IPS DF 4.7 (cell line): ENCODE results near the gene HDAC4.
"Not testable (repeated sequence)": the region's sequence is repeated elsewhere in the genome, so short reads cannot be mapped to it uniquely, and the experiment has no call there.

Experiments used
- DNase-seq: peaks from one replicate; pipeline ENCODE4 v3.0.0-alpha.2; 2013; ENCODE audit warnings: low spot score; ENCODE audit errors: extremely low read depth

Gene HDAC4

DNA sequence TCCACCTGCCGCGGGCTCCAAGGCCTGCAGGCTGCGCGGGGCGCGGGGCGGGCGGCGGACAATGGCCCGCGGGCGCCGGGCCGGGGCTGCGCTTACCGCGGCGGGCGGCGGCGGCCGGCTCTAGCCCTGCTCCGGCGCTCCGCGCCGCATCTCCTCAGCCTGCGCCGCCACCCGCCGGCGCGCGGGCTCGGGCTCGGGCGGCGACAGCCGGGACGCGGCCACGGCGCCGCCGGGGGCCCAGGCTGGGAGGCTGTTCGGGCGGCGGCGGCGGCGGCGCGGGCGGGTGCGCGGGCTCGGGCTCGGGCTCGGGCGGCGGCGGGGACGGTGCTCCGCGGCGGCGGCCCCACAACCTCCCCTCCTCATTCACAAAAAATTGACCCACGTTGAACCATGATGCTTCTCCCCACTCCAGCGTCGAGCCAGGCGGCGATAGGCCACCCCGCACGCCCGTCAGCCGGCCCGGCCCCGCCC is at the start of gene HDAC4:
Gene HDAC4 (minus strand): TSS at position 425 of the 471 bp plus-strand sequence. CDS start 48,321 bp downstream, outside the sequence.
- DNase-seq, result no peak

DNA sequence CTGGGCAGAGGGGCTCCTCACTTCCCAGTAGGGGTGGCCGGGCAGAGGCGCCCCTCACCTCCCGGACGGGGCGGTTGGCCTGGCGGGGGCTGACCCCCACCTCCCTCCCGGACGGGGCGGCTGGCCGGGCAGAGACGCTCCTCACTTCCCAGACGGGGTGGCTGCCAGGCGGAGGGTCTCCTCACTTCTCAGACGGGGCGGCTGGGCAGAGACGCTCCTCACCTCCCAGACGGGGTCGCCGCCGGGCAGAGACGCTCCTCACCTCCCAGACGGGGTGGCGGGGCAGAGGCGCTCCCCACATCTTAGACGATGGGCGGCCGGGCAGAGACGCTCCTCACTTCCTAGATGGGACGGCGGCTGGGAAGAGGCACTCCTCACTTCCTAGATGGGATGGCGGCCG is 48.6 kb upstream of the HDAC4 start:
- DNase-seq, result not testable (repeated sequence)

DNA sequence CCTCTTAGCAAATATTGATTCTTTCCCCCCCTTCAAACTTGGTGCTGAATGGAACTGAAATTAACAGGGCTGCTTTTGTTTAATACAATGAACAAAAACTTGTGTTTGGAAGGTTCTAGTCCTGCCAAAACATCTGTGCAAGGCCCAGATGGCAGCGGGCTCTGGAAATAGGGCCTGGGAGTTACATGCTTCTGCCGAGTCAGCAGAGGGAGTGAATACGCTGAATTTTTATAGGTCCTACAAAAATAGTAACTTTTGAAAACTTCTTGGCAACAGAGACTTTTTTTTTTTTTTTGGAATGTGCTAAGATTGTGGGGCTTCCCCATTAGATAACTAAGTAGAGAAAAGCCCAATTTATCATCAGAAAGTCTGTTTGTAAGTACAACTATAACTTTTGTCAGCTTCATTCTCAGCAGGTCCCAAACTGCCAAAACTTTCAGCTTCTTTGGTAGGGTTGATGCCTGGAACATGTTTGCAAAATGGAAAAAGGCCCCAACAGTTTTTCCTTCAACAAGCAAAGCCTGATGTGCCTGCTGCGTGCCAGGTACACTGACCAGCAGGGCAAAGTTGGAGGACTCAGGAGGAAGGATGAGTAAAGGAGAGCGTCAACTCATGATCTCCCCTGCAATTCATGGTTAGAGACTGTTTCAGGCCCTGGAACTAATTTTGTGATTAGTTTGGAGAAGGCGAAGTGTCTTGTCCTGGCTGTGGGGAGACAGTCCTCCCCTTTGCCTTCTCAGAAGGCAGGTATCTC is 45.1 kb upstream of the HDAC4 start:
- no peak for DNase-seq

DNA sequence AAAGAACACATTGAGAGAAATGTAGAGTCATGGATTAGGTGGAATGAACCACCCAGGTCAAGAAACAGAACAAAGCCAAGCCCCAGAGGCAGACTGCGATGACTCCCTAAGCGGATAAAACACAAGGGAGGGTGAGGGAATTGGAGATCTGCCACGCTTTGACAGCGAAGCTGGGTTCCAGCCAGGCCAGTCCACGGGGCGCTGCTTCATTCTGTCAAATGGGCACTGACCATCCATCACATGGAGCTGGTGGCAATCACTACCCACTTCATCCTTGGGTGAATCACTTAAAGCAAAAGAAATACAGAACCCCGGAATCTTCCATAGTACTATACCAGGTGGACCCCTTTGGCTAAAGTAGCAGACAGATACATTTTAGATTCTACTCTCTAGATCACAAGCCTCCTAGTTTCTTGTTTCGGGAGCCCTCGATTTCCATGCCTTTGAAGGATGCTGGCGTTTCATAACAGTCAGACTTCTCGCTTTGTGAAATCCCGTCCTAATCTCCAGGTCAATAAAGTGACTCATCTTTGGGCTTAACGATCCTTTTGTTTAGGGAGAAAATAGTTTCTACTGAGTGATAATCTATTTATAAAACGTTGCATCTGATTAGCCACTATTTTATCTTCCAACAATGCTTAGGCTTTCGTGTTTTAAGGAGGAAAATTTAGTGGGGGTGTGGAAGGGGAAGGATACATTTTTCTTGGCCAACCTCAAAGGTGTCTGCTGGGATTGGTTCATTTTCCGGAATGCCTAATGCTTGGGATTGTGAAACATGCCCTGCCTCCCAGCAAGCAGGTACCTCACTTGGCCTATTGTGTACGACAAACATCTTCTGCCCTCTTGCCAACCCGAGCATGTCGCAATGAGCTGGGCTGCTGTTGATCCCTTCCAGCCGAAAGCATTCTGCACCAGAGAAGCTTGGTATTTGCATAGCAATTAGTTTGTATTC is 44.1 kb upstream of the HDAC4 start:
- DNase-seq, result no peak

DNA sequence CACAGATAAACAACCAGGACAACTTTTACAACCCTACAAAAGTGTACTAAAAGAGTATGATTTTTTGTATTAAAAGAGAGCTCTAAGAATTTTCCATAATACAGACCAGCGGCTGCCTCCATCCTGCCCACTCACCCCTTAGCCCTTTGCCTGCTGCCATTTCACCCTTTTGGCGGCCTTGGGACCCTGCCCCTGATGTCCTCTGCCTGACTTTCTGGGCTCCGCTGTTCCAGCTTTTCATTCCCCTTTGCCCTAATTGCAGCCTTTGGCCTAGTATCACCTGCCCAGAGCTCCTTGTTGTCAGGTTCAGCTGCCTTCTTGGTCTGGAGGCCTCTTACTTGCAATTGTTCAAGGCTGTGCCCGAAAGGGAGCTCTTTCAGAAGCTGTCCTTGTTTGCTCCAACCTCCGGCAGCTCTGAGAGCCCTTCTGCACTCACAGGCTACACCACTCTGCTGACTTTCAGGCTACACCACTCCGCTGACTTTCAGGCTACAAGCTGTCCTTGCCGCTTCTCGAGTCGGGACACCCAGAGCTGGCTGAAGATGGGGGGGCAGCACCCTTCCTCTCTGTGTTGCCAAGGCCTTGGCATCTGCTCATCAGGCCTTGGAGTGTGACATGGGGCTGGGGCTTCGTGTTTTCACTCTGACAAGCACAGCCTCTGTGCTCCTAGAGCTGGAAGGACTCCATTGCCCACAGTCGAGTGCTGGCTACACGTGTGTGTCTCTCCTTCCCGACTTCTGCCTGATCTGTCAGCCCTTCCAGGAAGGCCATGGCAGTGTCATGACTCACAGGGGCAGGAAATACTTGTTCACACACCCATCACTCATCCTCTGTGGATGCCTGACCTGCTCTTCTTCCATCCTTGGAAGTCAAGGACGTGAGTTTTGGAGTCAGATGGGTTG is 43.1 kb upstream of the HDAC4 start:
- no peak for DNase-seq

DNA sequence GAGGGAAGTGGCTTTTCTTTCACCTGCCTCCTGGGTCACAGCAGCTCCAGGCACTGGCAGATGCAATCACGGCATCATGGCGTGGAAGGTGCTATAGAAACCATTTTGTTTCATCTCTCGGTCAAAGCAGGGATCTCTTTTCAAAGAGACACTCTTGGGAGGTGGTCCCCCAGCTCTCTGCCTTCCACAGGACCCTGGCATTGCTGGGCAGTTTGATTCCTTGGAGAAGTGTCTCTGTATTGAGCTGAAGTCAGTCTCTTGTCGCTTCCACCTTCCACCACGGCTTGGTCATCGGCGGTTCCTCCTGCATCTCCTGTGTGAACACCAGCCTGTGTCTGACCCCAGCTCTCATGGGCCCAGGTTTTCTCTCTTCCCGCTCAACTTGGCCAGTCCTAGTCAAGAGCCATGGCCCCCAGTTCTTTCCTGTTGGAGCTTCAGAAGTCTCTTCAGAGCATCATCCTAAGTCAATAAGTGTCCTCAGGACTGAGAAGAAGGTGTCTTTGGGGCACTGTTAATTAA is 42.3 kb upstream of the HDAC4 start:
- DNase-seq, result no peak

DNA sequence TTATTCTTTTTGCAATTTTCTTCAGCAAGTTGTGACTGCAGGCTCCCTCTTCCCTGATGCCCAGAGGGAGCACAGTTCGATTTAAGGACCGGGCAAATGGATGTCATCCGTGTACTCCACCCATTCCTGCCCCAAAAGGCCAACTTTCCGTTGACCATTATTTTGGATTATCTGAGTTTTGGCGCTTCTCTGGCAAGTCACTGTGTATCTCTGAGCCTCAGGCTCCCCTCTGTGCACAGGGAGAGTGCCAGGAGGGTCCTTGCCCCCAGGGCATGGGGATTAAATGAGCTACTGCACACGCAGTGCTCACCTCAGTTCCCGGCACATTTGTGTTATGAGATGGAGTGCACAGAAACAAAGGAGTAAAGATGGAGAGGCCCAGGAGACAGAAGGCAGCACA is 41.4 kb upstream of the HDAC4 start:
- DNase-seq, result no peak

DNA sequence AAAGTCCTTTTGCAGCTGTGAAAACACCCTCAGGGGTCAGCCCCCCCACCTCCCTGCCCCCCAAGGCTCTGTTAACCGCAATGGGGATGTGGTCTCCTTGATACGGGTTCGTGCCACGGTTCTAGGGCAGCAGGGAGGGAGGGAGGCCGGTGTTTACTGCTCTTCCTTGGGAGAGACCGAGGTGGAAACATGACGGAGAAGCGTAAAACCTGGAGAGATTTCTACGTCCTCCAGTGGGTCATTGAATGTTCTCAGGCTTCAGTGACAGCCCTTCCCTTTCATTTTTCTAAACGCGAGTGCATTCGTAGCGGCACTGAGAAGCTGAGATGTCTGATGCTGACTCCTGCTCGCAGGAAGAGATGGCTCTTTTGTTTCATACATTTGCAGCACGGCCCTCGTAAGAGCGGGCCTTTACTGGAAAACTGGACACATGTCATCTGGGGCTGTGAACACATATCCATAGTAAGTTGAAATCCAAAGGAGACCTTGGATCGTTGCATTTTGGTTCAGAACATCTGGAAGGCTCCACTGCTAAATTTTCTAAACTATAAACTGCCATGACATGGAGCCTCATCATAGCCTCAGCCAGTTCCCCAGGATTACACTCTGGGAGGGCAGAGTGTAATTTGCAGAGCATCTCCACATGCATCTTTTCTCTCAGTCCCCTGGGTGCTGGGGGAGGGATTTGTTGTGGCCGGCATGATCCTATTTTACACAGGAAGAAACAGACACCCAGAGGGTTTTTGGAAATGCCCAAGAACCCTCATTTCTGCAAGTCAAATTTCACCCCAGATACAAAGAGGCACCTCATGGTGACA is 40.6 kb upstream of the HDAC4 start:
- DNase-seq, result no peak

DNA sequence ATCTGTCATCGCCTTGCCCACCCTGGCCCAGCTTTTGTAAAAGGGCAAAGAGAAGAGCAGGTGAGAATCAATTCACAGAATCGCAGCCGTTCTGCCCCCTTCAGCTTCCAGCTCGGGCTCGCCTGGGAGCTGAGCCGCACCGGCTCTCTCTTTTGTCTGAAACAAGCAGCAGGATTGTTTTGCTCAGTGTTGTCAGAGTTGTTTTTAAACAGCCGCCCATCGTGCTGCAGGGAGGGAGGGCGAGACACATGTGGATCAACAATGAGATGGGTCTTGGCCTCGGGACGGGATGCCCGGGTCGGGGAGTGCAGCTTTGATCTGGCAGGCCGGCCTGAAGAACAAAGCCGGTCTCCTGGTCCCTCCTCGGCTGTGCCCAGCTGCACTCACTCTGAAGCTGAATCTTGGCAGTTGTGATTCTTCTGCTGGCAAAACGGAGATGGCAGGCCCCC is 39.7 kb upstream of the HDAC4 start:
- no peak for DNase-seq

DNA sequence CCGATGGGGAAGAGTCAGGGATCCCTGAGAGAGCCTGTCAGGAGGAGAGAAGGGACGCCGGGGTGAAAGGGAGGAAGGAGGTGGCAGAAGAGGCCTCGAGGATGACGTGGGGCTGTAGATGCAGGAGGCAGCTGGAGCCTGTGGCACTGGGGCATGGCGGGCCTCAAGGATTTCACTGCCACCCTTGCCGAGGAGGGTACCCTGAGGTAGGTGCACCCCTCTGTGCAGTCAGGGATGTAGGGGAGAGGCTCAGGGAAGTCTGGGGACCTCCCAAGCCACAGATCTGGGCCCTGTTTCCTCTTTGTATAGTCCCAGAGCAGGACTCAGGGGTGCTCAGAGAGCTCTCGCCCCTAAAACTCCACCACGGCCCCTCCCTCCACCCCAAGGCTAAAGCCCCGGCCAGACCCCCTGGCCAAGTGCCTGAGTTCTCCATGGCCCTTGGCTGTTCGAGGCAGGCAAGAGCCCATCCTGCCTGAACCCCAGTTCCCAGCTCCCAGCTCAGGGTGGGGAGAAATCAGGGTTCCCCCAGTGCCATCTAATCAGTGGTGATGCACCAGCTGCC is 39.0 kb upstream of the HDAC4 start:
- no peak for DNase-seq

DNA sequence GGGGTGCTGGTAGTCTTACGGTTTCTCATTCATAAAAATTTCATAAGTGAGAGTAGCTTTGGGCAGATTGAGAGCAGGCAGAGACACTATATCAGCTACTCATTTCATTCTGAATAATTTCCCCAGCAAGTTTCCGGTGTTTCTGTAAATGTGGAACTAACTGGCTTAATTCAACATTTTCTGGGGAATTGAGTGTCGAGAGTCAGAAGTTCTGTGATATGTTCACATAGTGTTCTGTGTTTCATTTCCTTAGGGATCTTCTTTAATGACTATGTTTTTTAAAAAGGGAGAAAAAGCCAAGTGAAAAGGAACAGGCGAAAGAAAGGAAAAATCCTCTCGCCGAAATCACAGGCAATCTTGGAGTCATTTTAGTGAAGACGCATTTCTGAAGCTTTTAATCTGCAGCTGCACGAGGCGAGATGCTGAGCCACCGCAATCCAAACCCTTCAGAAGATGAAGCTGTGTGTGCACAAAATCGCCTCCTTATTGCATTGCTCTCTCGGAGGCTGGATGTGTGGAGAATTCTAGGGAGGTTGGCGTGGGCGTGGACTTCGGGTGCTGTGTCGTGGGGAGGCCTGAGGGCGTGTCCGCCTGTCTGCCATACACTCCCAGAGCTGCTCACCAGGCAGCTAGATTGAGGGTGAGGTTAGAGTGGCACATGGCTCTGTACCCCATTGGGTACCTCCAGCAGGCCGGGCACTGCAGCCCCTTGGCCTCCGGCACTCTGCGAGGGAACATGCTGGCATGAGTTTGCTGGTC is 38.4 kb upstream of the HDAC4 start:
- DNase-seq, result no peak

DNA sequence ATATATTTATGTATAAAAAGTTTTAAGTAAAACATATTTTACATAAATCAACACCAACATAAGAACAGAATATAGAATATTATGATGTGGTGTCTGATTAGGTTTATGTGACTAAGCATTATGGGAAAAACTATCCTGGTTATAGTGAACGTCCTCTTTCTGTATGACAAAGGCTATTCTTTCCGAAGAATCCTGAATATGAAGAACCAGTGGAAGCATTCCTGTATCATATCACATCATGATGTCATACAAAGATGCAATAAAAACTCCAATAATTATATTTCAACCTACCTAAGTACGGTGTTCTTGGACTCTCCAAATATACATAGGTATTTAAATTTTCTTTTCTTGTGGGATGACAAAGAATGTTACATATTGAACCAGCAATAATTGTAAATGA is 37.5 kb upstream of the HDAC4 start:
- no peak for DNase-seq

DNA sequence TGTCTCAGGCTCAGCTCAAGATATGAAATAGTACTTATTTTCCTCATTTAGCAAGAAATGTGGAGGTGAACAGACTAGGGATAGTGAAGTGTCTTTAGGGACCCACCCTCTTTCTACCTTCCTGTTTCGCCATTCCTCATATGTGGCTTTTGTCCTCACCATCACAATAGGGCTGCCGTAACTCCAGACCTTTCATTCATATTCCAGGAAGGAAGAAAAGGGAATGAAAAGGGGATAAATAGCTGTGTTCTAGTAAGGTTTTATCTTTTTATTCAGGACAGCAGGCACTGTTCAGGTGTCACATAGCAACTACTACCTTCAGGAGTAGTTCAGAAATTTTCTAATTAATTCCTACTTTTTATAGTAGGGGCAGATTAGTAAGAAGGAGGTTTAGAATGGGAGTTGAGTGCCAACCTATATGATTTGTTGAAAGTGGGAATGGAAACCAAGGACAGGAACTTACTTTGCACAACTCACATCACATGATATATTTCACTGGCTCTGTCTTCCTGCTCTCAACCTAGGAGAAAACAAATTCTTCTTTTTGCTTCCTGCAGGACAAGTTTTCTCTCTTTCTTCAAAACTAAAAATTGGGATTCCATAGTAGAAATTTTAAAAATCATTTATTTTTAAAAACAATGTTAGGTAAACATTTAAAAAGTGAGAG is 36.0 kb upstream of the HDAC4 start:
- DNase-seq, result no peak

DNA sequence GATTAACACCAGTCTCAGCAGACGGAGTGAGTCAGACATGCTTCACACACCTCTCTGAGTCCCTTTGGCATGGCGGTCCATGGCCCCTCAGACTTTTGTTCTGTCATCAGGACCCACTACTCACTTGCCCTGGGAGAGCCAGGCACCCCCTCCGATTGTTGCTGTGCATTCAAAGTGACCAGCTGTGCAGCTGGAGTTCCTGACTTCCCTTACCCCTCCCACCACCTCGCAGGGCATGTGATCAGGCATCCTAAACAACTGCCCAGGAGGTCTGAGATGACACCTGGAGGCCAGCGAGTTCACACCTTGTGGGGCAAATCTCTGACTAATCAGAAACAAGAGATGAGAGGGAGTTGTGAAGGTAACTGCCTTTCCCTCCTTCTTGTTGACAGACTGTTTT is 35.3 kb upstream of the HDAC4 start:
- no peak for DNase-seq

DNA sequence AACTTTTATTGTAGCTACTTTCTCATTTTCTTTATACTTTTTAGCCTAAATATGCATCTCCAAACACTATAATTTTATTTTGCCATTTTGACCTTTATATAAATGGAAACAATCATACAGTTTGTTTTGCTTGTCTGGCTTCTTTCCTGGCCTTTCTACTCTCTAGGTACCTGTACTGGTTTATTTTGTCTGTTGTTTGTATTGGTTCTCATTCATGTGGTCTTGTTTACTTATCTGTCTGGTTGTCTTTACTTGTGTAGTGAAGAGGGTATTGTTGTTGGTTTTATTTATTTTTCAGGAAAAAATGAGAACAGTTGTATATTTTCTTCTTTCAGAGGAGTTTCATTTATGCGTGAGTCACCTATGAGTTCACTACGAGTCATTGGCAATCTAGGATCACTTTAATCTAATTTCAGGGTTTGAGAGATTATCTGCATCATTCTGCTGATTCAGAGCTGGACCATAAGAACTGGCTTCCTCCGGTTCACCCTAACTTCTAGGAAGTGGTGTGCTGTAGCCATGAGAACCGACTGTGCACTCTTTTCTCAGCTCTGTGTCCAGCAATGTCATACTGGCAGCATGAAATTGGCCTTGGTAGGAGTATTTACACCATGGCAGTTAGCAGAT is 33.1 kb upstream of the HDAC4 start:
- DNase-seq, result no peak

DNA sequence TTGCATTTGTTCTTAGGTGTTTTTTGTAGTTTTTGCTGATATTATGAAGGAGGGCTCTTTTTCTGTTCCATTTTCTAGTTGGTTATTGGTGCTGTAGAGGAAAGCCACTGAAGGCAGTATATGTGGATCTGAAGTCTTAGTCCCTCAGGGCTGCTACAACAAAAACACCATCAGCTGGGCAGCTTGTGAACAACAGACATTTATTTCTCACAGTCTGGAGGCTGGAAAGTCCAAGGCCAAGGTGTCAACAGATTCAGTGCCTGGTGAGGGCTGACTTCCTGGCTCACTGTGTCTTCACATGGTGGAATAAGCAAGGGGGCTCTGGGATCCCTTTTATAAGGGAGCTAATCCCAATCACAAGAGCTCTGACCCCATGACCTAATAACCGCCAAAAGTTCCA is 31.4 kb upstream of the HDAC4 start:
- DNase-seq, result no peak

DNA sequence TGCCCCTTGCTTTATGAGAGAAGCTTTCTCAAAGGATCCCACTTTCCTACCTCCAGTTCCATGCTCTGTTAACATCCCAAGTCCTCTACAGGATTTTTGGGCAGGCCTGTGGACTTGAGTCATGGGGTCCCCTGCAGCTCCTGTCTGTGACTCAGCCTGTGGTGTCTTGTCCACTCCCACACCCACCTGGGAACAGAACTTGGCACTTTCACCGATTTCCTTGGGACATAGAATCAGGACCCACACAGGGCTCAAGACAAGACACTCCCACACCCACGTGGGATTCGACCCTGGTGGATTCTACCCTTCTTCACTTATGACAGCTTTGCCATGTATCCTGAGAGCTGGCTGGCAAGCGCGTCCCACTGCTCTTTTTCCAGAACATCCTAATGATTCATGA is 30.7 kb upstream of the HDAC4 start:
- no peak for DNase-seq
